H9 (cell line): Measurements from ENCODE around the gene CNOT4. TPM values are rescaled to one million over a fixed set of nuclear protein-coding genes. Genes with fewer than 3 reads are reported as not detected.

ENCODE experiments used
- DNase-seq: peaks from one replicate; pipeline ENCODE4 v3.0.0-alpha.2; 2017
- H2AFZ ChIP-seq: one replicate; pipeline ENCODE4 v1.6.1; 2013; ENCODE audit warnings: mild to moderate bottlenecking, low read length, control low read depth, moderate library complexity
- H2AK5ac ChIP-seq: 2 replicates; pipeline ENCODE4 v1.6.1; 2013; ENCODE audit warnings: low read length, control low read depth, mixed read lengths; ENCODE audit not compliant: insufficient read length
- H2BK120ac ChIP-seq: one replicate; pipeline ENCODE4 v1.6.1; 2013; ENCODE audit warnings: low read depth, mild to moderate bottlenecking, low read length, control low read depth, inconsistent platforms; ENCODE audit not compliant: poor library complexity, severe bottlenecking
- H2BK12ac ChIP-seq: 2 replicates; pipeline ENCODE4 v1.6.1; 2013; ENCODE audit warnings: low read length, control low read depth, mixed read lengths, low read depth; ENCODE audit not compliant: insufficient read length
- H2BK15ac ChIP-seq: 2 replicates; pipeline ENCODE4 v1.6.1; 2013; ENCODE audit warnings: low read depth, low read length, control low read depth
- H2BK20ac ChIP-seq: one replicate; pipeline ENCODE4 v1.6.1; 2013; ENCODE audit warnings: low read depth, mild to moderate bottlenecking, low read length, control low read depth, inconsistent platforms; ENCODE audit not compliant: poor library complexity, severe bottlenecking
- H2BK5ac ChIP-seq: 2 replicates; pipeline ENCODE4 v1.6.1; 2013; ENCODE audit warnings: low read length, control low read depth, mixed read lengths; ENCODE audit not compliant: insufficient read length
- H3K14ac ChIP-seq: 2 replicates; pipeline ENCODE4 v1.6.1; 2013; ENCODE audit warnings: low read length, control low read depth; ENCODE audit not compliant: insufficient read depth
- H3K18ac ChIP-seq: 2 replicates; pipeline ENCODE4 v1.6.1; 2013; ENCODE audit warnings: low read depth, mild to moderate bottlenecking, mixed read lengths, low read length, control low read depth; ENCODE audit not compliant: insufficient read length
- H3K23ac ChIP-seq: 2 replicates; pipeline ENCODE4 v1.6.1; 2013; ENCODE audit warnings: low read length, control low read depth, mixed read lengths, low read depth; ENCODE audit not compliant: insufficient read length
- H3K23me2 ChIP-seq: 2 replicates; pipeline ENCODE4 v1.6.1; 2013; ENCODE audit warnings: low read depth, mild to moderate bottlenecking, mixed read lengths, low read length, control low read depth; ENCODE audit not compliant: insufficient read length, poor library complexity, severe bottlenecking
- H3K27ac ChIP-seq: 2 replicates; pipeline ENCODE4 v1.5.1; 2013; ENCODE audit warnings: low read length, control low read depth, mixed read lengths, low read depth; ENCODE audit not compliant: insufficient read length
- H3K27me3 ChIP-seq: 2 replicates; pipeline ENCODE4 v1.6.1; 2013; ENCODE audit warnings: low read length, control low read depth, inconsistent platforms; ENCODE audit not compliant: insufficient read depth
- H3K4ac ChIP-seq: 2 replicates; pipeline ENCODE4 v1.6.1; 2013; ENCODE audit warnings: low read depth, mild to moderate bottlenecking, control low read depth, inconsistent platforms, low read length, moderate library complexity
- H3K4me1 ChIP-seq: 2 replicates; pipeline ENCODE4 v1.6.1; 2013; ENCODE audit warnings: low read length, control low read depth, inconsistent platforms; ENCODE audit not compliant: insufficient read depth
- H3K4me2 ChIP-seq: 2 replicates; pipeline ENCODE4 v1.6.1; 2013; ENCODE audit warnings: low read length, control low read depth, mixed read lengths; ENCODE audit not compliant: insufficient read length, insufficient read depth
- H3K56ac ChIP-seq: 2 replicates; pipeline ENCODE4 v1.6.1; 2013; ENCODE audit warnings: low read depth, mild to moderate bottlenecking, mixed read lengths, low read length, control low read depth; ENCODE audit not compliant: insufficient read length
- H3K79me1 ChIP-seq: 2 replicates; pipeline ENCODE4 v1.6.1; 2013; ENCODE audit warnings: low read depth, mild to moderate bottlenecking, moderate library complexity, low read length, control low read depth, inconsistent platforms; ENCODE audit not compliant: insufficient read depth, poor library complexity, severe bottlenecking
- H3K79me2 ChIP-seq: 2 replicates; pipeline ENCODE4 v1.6.1; 2013; ENCODE audit warnings: low read length, control low read depth, inconsistent platforms; ENCODE audit not compliant: insufficient read depth
- H3K9ac ChIP-seq: 2 replicates; pipeline ENCODE4 v1.6.1; 2013; ENCODE audit warnings: low read length, control low read depth, mixed read lengths; ENCODE audit not compliant: insufficient read length; ENCODE audit errors: extremely low read depth
- H3K9me3 ChIP-seq: one replicate; pipeline ENCODE4 v1.6.1; 2013; ENCODE audit warnings: low read depth, low read length, inconsistent platforms; ENCODE audit not compliant: control insufficient read depth
- H3T11ph ChIP-seq: one replicate; pipeline ENCODE4 v1.6.1; 2013; ENCODE audit warnings: mild to moderate bottlenecking, low read length, control low read depth, inconsistent platforms
- H4K20me1 ChIP-seq: one replicate; pipeline ENCODE4 v1.6.1; 2013; ENCODE audit not compliant: control insufficient read depth, insufficient read length, insufficient read depth
- H4K5ac ChIP-seq: 2 replicates; pipeline ENCODE4 v1.6.1; 2013; ENCODE audit warnings: low read depth, mild to moderate bottlenecking, mixed read lengths, low read length, control low read depth; ENCODE audit not compliant: insufficient read length
- H4K8ac ChIP-seq: replicated peaks from 2 replicates; pipeline ENCODE4 v1.6.1; 2013; ENCODE audit warnings: low read length, control low read depth, mixed read lengths, low read depth; ENCODE audit not compliant: insufficient read length
- H4K91ac ChIP-seq: 2 replicates; pipeline ENCODE4 v1.6.1; 2013; ENCODE audit warnings: low read depth, mild to moderate bottlenecking, moderate library complexity, mixed read lengths, low read length, control low read depth; ENCODE audit not compliant: insufficient read length
- H3K27ac Mint-ChIP-seq, 3 experiments: 2 replicates in 2 of 3; 3 replicates in 1 of 3; pipeline ENCODE4 v1.8.0; 2020 to 2021; ENCODE audit warnings: mixed read lengths in 3 of 3, mild to moderate bottlenecking in 1 of 3, moderate library complexity in 1 of 3
- H3K27me3 Mint-ChIP-seq: 2 replicates; pipeline ENCODE4 v1.8.0; 2021; ENCODE audit warnings: low read depth, mild to moderate bottlenecking, moderate library complexity, mixed read lengths
- H3K36me3 Mint-ChIP-seq, 3 experiments: 2 replicates in 2 of 3; 3 replicates in 1 of 3; pipeline ENCODE4 v1.8.0; 2020 to 2021; ENCODE audit warnings: low read depth in 3 of 3, mixed read lengths in 3 of 3; ENCODE audit not compliant: insufficient read depth in 1 of 3
- H3K4me1 Mint-ChIP-seq, 2 experiments: 2 replicates each; pipeline ENCODE4 v1.8.0; 2020; ENCODE audit warnings: mixed read lengths in 2 of 2
- H3K4me3 Mint-ChIP-seq, 2 experiments: 2 replicates in 1 of 2; 3 replicates in 1 of 2; pipeline ENCODE4 v1.8.0; 2020 to 2021; ENCODE audit warnings: mild to moderate bottlenecking in 2 of 2, mixed read lengths in 2 of 2, moderate library complexity in 1 of 2
- H3K9me3 Mint-ChIP-seq, 2 experiments: 2 replicates in 1 of 2; 3 replicates in 1 of 2; pipeline ENCODE4 v1.8.0; 2020; ENCODE audit warnings: mild to moderate bottlenecking in 2 of 2, mixed read lengths in 2 of 2, moderate library complexity in 1 of 2
- CTCF ChIP-seq: fragments of 200-600 bp; sonication (generic); conservative IDR thresholded peaks from 3 replicates; pipeline ENCODE4 v1.8.0; 2021; ENCODE audit warnings: antibody characterized with exemption, mild to moderate bottlenecking
- WGBS: extraction: QIAGEN DNeasy Blood & Tissue Kit; methylation state at CpG from one replicate; pipeline ENCODE4 v1.1.7; 2013; ENCODE audit warnings: missing lambda C conversion rate, low lambda C conversion rate, mixed read lengths; ENCODE audit not compliant: insufficient read length; ENCODE audit errors: extremely low coverage; 5-methylcytosine and 5-hydroxymethylcytosine counted together
- total RNA-seq: library from RNA; stranded (reverse); gene quantifications from 2 replicates; pipeline ENCODE4 v1.2.1, GENCODE V29; 2021

CNOT4 gene
- total RNA-seq, 1 experiment from 2014 or later: 27.4 TPM

DNA sequence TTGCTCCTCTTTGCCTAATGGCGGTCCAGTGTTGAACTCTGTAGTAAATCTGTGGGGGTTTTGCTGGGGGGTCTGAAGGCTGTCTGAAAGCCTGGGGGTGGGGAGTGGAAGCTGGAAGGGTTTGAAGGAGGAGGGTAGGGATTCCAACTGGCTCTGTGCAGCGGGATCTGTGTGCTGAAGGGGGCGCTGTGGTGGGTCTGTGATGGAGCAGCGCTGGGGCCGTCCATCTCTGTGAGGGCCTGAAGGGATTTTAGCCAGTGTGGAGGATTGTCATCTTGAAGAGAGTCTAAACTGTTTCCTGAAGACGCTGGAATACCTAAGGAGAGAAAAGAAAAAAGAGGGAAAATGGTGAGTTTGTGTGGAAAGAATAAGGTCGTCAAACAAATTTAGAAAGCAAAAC is 147.0 kb downstream of the CNOT4 start:
- no peak overlapping the region for H2BK12ac ChIP-seq
- no peak overlapping the region for H3K4me2 ChIP-seq
- H3K4me1 ChIP-seq: no peaks in the 10 kb centered on the region
- H3K79me2 ChIP-seq: no peaks in the 10 kb centered on the region
- no CpG with 5 or more reads among the region's 7 CpGs for WGBS
- H3K27me3 ChIP-seq: no peaks in the 10 kb centered on the region
- H3K27me3 Mint-ChIP-seq: no peaks in the 10 kb centered on the region
- no peak overlapping the region for H2AFZ ChIP-seq
- H4K8ac ChIP-seq: no peak overlapping the region
- no peak overlapping the region for H3K14ac ChIP-seq
- no peak overlapping the region for H3T11ph ChIP-seq
- no peak overlapping the region for H2BK15ac ChIP-seq
- no peak overlapping the region for H3K4ac ChIP-seq
- no peak overlapping the region for H2AK5ac ChIP-seq
- peaks cover 0 to 13% of the 10 kb centered on the region in 2 experiments for H3K4me1 Mint-ChIP-seq
- H3K4me3 Mint-ChIP-seq: no peak overlapping the region
- DNase-seq: peak; percentile 52
- no peaks in the 10 kb centered on the region for H3K9me3 ChIP-seq
- H2BK120ac ChIP-seq: no peak overlapping the region
- no peaks in the 10 kb centered on the region for H3K23me2 ChIP-seq
- H3K36me3 Mint-ChIP-seq: peaks cover 14 to 15% (median 14%) of the 10 kb centered on the region in 3 experiments
- H4K91ac ChIP-seq: no peak overlapping the region
- no peak overlapping the region; a peak in 1 of 7 replicates for H3K27ac Mint-ChIP-seq
- H2BK20ac ChIP-seq: no peak overlapping the region
- no peak overlapping the region for H4K5ac ChIP-seq
- no peak overlapping the region for H3K9ac ChIP-seq
- no peaks in the 10 kb centered on the region for H4K20me1 ChIP-seq
- H3K27ac ChIP-seq: no peak overlapping the region
- no peaks in the 10 kb centered on the region for H3K79me1 ChIP-seq
- H2BK5ac ChIP-seq: no peak overlapping the region
- H3K9me3 Mint-ChIP-seq: no peaks in the 10 kb centered on the region
- H3K23ac ChIP-seq: no peak overlapping the region
- H3K56ac ChIP-seq: no peak overlapping the region
- no peak overlapping the region for H3K18ac ChIP-seq
- TF ChIP-seq CTCF: peak; percentile 64
